ENCODE results near the gene OTOS.

GRCh38 chr2:240167588-240167880 lies 27.1 kb upstream of the OTOS start:
- TF ChIP-seq CTCF (IDR thresholded peaks at IDR 0.05; ENCODE audit: low read depth, low read length, missing input control) (no peak), YY1 (IDR thresholded peaks at IDR 0.05) (no peak), FOXA2 (IDR thresholded peaks at IDR 0.05) (no peak), MAX (IDR thresholded peaks at IDR 0.05) (no peak), RAD21 (IDR thresholded peaks at IDR 0.05) (no peak), HNF4A (conservative IDR thresholded peaks at IDR 0.05) (no peak), REST (IDR thresholded peaks at IDR 0.05) (no peak), ATF3 (IDR thresholded peaks at IDR 0.05) (no peak), TAF1 (conservative IDR thresholded peaks at IDR 0.05) (no peak), ZBTB33 (IDR thresholded peaks at IDR 0.05) (no peak), JUND (IDR thresholded peaks at IDR 0.05) (no peak)

Measured in liver (tissue), 3 donors.